Stimulated activated CD8-positive, alpha-beta memory T cell treated with anti-CD3 and anti-CD28 coated beads, Interleukin-7, amount 100 ng/mL, for 48 hours (primary cell): Measurements from ENCODE around the gene CIAO3.
"Not testable (repeated sequence)": the region's sequence is repeated elsewhere in the genome, so short reads cannot be mapped to it uniquely, and the experiment has no call there.

ENCODE experiments used
- DNase-seq, 2 donors: peaks; one replicate each; pipeline ENCODE4 v3.0.0-alpha.2; 2020; ENCODE audit warnings: low read depth in 1 of 2; ENCODE audit errors: extremely low read depth in 1 of 2

The CIAO3 gene

GRCh38 chr16:694863-695354, 45.9 kb downstream of the CIAO3 start:
- DNase-seq, result no peak

DNA sequence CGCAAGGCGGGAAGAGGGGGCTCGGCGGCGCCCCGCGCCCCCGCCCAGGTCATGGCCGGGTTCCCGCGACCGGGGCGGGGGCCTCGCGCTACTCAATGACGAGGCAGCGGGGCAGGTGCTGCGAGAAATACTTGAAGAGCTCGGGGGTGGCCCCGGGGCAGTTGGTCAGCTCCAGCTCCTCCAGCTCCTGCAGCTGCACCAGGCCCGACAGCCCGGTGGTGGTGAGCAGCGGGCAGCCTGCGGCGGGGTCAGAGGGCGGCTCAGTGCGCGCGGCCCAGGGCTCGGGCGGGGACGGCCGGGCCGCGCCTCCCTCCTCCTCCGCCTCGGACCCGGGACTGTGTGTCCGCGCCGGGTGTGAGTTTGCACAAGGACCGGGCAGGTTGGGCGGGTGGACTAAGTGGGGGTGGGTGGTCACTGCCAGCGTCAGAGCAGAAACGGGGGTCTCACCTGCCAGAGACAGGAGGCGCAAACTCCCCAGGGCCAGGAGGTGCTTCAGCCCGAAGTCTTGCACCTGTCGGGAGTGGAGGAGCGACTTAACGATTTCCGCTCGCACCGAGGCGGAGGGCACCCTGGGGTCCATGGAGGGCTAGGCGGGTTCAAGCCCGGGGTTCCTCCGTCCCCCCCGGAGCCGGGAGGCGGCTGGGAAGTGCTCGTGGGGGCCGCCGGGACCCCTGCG, 46.5 kb downstream of the CIAO3 start:
- no peak for DNase-seq

- no peak for DNase-seq
These were observed 47.0 kb downstream of the CIAO3 start for GRCh38 chr16:693766-694165.

DNA sequence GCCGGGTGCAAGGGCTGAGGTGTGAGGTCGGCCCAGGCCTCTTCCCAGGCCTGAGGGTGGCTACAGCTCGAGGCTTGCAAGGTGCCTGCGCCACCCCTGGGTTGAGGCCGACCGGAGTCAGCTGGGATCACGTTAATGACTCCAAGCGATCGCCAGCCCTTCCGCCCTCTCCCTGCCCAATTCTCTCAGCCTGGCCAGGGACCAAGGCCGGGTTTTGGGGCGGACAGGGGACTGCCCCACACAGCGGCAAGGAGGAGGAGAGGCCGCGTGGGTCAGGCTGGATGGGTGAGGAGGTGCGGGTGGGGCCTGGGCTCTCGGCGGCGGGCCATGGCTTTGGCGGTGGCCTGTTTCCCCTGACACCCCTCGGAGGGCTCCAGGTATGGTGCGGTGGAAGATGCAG, 47.4 kb downstream of the CIAO3 start:
- no peak for DNase-seq

DNA sequence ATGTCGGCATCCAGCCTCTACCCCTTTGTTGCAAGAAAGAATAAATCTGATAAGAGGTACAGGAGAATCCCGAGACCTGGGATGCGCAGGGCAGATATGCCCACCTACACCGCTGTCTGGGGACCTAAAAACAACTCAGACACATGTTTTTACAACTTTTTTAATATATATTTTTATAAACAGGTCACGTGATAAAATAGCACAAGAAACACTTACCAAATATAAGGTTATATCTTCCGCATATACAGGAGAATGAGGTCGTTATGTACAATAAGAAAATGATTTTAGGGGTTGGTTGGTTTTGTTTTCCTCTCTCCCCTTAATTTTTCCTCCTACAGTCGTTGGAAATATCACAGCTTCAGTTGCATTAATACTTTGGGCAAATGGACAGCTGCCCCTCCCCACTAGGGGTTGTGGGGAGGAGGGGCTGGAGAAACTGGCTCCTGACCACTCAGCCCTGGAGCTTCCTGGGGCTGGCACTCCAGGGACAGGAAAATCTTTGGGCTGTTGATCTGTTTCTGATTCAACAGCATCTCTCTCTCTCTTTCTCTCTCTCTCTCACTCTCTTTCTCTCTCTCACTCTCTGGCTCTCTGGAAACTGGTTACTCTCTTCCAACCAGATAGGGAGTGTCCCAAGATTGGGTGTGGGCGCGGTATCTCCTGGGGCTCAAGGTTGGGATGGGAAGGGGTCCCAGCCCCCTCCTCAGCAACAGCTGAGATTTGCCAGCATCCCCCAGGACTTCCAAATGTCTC, 48.3 kb downstream of the CIAO3 start:
- DNase-seq, result no peak

DNA sequence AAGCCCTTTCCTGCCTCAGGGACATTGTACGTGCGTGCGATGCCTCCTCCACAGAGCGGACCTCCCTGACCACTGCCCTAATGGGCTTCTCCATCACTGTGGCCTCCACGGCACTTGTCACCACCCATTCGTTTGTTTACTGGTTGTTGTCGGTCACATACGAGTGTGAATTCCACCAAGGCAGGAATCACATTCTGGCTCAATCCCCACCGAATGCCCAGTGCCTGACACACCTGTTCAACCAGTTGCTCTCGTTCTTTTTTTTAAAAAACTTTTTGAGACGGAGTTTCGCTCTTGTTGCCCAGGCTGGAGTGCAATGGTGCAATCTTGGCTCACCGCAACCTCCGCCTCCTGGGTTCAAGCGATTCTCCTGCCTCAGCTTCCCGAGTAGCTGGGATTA, 49.6 kb downstream of the CIAO3 start:
- DNase-seq, result not testable (repeated sequence)

DNA sequence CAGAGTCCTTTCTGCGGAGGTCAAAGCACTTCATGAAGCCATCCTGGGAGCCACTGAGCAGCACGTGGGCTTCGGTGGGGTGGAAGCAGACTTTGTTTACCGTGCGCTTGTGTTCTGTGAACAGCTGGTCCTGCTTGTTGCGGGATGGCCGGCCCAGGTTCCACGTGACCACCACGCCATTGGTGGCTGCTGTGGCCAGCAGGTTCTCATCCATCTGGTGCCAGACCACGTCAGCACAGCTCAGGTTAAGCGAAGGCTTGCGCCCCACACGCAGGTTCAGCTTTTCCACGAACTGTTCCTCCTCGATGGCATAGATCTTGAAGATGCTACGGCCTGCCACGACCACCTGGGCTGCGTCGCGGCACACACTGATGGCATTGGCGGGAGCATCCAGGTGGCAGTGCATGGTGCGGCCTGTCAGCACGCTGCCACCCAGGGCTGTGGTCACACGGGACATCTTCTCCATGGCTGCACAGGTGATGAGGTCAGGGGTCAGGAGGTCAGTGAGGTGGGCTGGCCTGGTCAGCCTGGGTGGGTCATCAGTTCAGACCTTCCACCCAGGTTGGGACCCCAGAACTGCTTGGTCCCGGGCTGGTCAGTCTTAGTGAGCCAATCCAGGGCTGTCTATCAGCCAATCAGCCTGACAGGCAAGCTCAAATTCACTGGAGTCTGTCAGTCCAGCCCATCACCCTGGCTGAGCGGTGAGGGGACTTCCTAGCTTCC, 51.5 kb downstream of the CIAO3 start:
- DNase-seq, result no peak

DNA sequence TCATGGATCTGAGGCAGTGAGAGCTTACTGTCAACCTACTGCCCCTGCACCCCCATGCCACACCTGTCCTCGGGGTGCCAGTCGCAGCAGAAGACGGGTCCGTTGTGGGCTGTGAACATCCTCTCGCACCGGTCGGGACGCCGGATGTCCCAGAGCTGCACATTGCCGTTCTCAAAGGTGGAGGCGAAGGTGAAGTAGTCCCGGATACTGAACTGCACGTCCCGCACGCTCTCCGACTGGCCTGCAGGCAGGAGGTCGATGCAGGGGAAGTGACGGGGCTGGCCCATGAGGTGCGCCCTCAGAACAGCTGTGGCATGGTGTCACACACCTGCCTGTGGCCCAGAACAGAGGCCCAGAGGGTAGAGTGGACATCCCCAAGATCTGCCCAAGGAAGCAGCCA, 53.3 kb downstream of the CIAO3 start:
- DNase-seq, result no peak

GRCh38 chr16:686459-687260, 54.1 kb downstream of the CIAO3 start:
- no peak for DNase-seq

DNA sequence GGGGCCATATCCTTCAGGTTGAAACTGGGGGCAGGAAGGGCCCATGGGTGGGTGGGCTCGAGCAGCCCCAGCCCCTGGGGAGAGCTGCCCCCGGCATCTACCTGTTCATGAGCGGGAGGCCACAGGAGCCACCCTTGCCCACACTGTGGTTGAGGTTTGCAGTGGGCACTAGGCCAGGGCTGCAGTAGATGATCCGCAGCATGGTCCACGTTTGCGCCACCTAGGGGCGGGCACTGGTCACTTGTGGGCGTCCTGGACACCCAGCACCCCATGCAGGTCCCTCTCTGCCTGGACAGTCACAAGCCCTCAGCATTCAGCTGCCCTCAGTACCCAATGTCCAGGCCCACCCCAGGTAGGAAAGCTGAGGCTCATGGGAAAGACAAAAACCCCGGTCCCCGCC, 54.8 kb downstream of the CIAO3 start:
- no peak for DNase-seq

DNA sequence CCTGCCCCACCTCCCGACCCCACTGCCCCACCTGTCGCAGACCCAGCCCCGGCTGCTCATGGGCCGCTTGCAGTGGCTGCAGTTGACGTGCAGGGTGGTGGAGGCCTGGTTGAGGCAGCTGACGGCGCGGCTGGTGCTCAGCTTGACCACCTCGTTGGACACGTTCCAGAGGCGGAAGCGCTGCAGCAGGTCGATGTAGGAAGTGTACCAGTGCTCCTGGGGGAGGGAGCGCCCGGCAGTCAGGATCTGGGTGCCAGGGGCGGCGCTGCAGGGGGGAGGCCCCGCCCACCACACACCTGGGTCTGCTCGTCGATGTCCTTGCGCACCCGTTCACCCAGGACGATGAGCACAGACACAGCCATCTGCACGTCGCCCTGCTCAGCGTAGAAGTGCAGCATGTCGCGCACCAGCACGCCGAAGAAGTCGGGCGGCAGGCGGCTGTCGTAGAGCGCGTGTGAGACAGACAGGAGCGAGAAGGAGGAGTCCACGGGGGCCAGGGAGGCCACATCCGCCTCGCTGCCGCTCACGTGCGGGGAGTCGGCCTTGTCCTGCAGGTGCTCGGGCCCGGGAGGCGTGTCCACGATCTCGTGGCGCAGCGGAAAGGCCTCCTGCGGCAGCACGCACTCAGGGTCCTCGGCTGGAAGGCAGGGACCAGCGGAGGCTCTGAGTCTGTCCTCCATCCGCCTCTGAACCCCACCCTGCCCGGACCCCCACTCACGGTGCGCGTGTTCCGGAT, 55.7 kb downstream of the CIAO3 start:
- no peak for DNase-seq

- DNase-seq, result peak; percentile 95 to 96
These were observed 56.6 kb downstream of the CIAO3 start, which contains the start of gene JMJD8 for GRCh38 chr16:684071-684794. Gene JMJD8, minus strand, starts transcription at chr16:684334. Its CDS starts 15 bp downstream, at chr16:684319.

DNA sequence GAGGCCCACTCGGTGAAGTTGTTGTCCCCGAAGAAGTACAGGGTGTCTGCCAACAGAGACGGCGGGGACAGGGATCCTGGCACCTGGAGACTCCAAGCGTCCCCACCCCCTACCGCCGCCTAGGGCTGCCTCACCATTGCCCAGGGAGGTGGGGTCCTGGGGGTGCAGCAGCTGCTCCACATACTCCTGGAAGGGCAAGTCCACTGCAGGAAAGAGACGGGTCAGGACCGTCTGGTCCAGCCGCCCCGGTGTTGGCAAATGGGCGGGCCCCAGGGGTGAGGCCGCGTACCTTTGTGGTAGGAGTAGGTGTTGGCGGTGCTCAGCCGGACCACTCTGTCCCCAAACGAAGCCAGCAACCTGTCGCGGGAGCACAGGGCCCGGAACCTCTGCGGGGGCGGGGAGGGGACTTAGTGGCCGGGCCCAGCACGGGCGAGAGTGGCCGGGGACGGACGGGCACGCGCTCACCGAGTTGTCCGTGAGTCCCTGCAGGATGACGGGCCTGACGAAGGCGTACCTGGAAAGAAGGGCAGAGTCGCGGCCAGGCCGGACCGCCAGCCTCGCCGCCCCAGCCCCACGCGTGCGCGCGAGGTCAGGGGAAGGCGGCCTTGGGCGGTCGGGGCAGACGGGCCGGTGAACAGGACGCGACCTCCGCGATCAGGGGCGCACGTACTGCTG, 57.3 kb downstream of the CIAO3 start:
- DNase-seq, result no peak

DNA sequence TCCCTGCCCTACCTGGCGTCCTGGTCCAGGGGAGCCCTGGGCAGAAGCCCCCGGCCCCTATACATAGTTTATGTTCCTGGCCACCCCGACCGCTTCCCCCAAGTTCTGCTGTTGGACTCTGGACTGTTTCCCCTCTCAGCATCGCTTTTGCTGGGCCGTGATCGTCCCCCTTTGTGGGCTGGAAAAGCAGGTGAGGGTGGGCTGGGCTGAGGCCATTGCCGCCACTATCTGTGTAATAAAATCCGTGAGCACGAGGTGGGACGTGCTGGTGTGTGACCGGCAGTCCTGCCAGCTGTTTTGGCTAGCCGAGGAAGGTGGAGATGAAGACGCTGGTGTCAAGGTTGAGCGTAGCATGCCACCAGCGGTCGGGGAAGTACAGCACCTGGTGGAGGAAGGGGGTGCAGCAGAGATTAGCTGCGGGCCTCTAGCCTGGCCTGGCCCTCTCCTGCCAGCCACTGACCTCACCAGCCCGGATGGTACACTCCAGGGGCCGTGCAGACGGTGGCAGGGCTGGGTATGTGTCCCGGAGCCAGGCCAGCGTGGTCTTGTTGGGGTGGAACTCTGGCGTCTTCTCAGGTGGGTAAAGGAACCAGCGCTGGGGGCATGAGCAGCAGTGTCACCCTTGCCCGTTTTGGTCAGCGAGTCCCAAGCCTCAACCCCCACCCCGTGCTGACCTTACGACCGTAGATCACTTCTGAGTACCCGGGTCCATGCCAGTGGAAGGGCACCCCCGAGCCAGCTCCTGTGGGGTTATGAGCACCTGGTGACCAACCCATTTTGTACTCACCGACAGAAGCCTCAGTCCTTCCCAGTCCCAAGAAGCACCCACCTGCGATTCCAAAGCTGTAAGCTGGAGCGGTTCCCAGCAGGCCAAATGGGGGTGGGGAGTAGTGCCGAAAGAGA, 58.1 kb downstream of the CIAO3 start:
- DNase-seq, result no peak

DNA sequence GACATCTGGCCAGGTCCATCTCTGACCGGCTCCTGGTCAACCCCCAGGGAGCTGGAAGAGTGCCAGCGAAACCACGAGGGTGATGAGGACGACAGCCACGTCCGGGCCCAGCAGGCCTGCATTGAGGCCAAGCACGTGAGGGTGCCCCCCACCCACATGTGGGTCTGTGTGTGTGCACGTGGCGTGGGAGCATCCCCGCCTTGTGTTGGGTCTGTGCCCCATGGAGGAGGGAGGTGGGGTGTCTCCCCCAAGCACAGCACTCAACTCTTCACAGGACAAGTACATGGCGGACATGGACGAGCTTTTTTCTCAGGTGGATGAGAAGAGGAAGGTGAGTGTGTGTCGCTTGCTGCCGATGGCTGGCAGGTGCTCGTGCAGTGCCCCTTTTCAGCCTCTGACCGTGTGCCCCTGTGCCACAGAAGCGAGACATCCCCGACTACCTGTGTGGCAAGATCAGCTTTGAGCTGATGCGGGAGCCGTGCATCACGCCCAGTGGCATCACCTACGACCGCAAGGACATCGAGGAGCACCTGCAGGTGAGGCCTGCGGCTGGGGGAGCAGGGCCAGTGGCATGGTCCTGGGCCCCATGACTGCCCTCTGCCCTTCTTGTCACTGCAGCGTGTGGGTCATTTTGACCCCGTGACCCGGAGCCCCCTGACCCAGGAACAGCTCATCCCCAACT, 58.9 kb downstream of the CIAO3 start:
- DNase-seq, result no peak

DNA sequence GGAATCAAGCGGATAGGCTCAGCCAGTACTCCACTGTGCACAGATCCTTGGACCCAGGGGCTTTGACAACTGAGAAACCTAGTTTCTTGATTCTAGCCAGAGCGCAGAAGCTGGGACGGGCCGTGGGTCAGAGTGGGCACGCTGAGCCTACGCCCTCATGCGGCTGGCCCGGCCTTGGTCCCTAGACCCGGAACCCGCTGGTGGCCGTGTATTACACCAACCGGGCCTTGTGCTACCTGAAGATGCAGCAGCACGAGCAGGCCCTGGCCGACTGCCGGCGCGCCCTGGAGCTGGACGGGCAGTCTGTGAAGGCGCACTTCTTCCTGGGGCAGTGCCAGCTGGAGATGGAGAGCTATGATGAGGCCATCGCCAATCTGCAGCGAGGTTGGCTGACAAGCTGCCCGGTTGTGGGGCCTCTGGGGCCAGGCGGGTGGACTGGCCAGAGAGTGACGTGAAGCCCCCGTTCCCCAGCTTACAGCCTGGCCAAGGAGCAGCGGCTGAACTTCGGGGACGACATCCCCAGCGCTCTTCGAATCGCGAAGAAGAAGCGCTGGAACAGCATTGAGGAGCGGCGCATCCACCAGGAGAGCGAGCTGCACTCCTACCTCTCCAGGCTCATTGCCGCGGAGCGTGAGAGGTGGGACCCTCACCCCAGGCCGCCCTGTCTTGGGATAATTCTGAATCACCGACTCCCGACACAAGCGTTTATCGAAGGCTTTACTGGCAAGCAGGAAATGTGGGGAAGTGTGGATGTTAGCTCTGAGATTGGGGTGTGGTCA, 59.6 kb downstream of the CIAO3 start:
- no peak for DNase-seq

DNA sequence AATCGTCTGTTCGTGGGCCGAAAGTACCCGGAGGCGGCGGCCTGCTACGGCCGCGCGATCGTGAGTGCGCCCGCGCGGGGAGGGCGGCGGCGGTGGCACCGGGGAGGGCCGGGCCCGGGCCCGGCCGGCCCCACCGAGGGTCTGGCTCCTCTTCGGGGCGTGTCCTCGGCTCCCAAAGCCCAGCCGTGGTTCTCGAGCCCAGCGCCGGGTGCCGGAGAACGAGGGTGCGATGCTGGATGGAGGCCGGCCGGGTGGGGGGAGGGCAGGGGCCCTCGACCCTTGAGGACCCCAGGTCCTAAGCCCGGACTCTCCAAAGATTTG, 60.2 kb downstream of the CIAO3 start:
- DNase-seq, result no peak
